GM18505 (cell line): ENCODE results near the gene TGM2.

Experiments used
- ATAC-seq: cut with Tn5 transposase; IDR thresholded peaks from one replicate; pipeline ENCODE4 v1.9.1; 2021; ENCODE audit not compliant: unreplicated experiment
- POLR2A ChIP-seq: IDR thresholded peaks from 4 replicates; pipeline ENCODE4 v1.6.1; 2011; ENCODE audit warnings: borderline replicate concordance; ENCODE audit not compliant: insufficient read depth, insufficient read length; ENCODE audit errors: extremely low read depth

TGM2 gene

DNA sequence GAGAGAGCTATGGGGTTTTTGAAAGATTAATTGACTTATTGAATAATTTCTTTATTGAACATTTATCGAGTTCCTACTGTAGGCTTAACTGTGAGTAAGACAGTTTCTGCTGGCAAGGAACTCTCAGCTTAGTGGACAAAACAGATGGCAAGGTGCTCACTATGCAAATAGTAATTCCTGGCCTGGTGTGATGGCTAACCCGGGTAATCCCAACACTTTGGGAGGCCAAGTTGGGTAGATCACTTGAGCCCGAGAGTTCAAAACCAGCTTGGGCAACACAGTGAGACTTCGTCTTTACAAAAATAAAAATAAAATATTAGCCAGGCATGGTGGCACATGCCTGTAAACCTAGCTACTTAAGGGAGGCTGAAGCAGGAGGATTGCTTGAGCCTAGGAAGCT lies 13.5 kb upstream of the TGM2 start:
- no peak for ATAC-seq
- TF ChIP-seq POLR2A, result no peak

DNA sequence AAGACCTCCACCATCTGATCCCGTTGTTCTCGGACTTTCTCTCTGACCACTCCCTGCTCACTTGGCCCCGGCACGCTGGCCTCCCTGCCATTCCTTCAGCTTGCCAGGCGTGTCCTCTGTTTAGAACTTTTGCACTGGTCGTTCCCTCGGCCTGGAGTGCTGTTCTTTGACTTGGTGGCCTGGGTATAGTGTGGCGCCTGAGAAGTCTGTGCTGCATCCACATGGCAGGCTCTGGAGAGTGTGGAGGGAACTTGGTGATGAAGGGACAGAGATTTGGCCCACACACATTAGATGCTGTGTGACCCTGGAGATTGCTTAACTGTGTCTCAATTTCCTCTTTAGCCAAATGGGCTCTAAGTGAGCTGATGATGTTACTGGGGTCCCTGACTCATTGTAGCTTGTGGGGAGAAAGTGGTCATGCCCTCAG lies 13.0 kb upstream of the TGM2 start:
- TF ChIP-seq POLR2A, result no peak
- no peak for ATAC-seq

DNA sequence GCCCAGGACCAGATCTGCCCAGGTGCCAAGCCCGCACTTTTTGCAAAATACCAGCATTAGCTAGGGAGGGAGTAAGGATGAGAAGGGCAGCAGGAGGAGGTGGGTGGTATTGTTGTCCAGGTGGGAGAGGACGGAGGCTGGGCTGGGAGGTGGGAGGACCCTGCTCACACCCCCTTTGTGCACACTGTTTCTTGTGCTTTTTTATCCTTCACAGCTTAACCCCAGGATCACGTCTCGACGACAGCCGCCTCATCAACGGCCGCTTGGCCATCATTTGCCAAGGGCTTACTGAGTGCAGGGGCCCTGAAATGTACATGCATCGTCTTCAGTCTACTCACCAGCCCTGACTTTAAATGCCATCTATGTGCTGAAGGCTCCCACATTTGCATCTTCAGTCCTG lies 12.1 kb upstream of the TGM2 start:
- no peak for TF ChIP-seq POLR2A
- no peak for ATAC-seq

DNA sequence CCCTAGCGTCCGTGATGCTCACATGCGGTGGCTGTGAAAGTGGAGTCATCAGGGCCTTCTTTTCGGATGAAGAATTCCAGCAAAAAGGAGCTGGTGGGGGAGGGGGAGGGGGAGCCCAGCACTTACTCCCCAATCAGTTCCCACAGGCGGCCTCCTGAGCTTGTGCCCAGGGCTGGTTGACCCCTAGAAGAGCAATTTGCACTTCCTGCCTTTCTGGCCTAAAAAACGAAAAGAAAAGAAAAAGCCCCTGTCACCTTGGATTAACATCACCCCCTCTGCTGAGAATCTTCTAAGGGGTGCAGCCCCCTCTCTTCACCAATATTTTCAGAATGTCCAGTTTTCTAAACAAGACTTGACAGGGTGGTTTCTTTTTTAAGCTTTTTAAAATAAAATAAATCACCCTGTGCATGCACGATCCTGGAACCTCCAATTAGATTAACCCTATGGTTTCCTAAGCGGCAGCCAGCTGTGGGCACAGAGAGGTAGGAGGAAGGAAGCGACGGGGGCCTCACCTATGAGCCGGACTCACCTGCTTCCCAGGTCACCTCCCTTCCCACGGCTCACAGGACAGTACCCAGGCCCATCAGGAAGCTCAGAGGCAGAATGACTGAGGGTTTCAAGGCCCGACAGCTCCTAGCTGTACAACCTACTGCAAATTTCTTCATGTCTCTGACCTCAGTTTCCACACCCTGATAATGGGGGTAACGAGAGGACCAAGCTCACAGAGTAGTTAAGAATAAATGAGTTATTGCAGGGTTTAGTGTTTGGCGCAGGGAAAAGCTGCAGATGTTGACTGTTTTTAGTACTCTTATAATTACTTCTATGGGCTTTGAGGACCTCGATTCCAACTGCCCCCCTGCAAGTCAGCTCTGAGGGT lies 10.5 kb upstream of the TGM2 start:
- no peak for ATAC-seq
- TF ChIP-seq POLR2A, result no peak

DNA sequence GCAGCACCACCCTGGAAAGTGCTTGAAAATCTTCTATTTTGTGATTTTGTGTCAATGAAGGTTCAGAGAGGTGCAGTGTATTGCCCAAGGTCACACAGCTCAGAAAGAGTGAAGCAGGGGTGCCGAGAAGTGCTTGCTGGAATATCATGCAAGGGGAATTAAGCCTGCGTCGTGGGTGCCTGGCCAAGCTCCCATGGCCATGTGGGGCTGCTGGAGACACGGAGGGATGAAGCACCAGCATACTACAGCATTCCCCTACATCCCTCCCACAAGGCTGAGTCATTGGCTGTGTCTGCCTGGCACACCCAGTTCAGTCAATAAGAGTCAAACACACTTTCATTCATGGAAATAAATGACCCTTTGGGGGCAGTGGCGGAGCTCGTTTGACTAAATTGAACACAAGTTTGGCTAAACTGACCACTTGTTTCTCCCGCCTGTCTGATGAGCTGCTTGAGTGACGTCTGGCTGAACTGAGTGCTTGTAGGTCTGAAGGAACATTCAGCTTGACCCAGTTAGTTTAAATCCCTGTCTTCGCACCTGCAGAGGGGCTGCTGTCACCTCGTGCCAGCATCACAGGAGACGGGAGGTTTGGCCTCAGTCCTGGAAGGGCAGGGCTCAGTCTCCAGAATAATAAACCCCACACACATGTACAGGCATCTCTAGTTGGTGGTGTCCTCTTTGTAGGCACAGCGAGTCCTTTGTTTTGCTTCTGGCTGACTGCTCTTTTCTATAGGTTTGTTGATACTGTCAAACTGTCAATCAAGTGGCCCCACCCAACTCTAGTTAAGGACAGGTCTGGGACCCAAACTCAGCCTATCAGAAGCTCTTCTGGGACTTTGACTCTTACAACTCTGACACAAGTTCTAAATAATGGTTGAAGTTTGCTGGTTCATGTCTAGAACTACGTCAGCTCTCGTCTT lies 8.4 kb upstream of the TGM2 start:
- TF ChIP-seq POLR2A, result no peak
- ATAC-seq, result no peak

DNA sequence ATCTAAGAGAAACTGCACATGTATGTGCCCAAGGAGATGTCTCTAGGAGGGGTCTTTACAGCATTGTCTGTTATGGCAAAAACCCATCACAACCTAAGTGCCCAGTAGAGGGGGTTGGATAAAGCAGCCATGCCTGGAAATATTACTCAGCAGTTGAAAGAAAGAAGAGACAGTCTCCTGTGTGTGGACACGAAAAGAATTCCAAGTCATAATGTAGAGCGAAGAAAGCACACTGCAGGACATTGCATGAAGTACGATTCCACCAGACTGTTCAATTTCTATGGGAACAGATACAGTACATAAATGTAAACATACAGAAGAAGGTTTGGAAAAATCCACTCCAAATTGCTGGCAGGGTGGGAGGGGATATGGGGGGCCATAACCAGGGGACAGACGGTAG lies 7.3 kb upstream of the TGM2 start:
- no peak for TF ChIP-seq POLR2A
- no peak for ATAC-seq

DNA sequence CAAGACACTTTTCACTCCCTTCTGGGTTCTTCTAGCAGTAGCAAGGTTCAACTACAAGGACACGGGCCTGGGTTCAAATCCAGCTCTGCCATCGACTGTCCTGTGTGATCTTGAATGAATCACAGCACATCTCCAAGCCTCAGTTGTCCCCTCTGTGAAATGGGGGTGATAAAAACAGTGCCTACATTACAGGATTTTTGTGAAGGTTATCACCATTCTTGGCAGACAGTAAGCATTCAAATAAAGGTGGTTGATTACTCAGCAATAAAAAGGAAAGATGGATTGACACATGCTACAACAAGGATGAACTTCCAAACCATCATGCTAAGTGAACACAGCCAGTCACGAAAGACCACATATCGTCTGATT lies 6.6 kb upstream of the TGM2 start:
- ATAC-seq, result no peak
- TF ChIP-seq POLR2A, result no peak

DNA sequence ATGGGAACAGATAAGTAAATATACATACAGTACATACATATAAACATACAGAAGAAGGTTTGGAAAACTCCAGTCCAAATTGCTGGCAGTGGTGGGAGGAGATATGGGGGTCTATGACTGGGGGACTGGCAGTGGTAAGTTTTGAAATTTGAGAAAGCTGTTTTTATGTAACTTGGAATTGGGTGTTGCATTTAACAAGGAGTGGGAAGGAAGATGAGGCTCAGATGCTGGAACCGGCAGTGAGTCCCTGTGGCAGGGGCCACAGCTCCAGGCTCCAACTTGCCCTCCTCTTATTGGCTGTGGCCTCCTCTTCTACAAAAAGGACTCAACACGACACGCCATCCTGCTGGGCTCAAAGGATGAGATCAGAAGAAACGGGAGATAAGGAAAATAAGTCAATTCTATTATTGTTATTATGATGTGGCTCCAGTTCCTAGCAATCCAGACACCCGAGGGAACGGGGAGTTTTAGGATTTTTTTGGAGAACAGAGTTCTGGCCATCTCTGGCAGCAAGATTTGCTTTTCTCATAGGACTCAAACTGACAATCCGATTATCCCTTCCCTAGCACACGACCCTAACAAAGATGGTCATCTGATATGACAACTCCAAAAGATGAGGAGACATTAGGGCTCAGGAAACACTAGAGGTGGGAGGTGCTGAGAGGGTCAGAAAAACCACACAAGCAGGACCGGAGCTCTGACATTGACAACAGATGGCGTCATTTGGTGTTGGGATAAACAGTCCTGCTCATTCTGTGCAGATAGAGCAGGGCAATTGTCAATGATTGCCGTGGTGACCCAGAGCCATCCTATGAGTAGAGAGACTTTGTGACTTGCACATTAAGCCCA lies 6.0 kb upstream of the TGM2 start:
- ATAC-seq, result no peak
- no peak for TF ChIP-seq POLR2A

DNA sequence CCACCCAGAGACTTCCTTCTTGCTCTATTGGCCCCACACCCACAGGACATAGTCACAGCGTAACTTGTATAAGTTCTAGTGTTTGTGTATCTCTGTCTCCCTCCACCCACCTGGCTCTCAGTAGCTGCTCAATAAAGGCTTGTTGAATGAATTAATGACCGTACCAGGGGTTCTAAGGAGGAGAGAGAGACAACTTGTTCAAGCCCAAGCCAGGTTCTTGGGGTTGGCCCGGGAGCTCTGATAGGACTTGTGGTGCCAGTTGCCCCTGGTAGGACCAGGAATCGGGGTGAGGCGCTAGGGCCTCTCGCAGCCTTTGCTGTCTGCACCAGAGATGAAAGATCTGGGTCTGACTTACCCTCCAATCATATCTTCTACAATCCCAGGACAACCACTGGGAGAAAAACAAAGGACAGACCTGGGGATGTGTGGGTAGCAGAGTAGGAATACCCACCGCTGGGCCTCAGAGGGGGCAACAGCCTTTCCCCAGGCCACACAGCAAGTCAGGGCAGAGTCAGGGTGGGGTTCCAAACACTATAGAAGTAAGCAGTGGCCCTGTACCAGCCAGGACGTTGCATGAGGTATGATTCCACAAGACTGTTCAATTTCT lies 5.3 kb upstream of the TGM2 start:
- no peak for TF ChIP-seq POLR2A
- ATAC-seq, result no peak

DNA sequence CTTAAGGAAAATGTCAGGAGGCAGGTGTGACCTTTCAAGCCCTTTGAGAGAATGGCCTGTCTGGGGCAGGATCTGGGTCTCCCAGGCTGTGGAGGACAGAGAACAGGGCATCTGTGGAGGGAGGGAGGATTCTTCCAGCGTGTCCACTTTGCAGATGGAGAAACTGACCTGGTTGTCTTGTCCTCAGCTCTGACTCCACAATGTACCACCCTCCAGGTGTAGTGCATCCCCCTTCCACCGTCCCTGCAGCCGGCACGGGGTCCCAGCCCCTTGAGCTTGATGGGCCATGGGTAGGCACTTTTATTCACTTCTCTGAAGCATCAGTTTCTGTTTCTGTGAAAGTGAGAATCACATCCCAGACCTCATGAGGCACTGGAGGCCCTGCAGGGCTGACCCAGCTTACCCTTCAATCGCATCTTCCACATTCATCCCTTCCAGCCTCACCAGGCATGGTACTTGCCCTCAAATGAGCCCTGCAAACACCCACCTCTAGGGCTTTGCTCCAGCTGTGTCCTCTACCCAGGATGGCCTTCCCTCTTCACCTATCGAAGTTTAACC lies 4.6 kb upstream of the TGM2 start:
- no peak for ATAC-seq
- no peak for TF ChIP-seq POLR2A

DNA sequence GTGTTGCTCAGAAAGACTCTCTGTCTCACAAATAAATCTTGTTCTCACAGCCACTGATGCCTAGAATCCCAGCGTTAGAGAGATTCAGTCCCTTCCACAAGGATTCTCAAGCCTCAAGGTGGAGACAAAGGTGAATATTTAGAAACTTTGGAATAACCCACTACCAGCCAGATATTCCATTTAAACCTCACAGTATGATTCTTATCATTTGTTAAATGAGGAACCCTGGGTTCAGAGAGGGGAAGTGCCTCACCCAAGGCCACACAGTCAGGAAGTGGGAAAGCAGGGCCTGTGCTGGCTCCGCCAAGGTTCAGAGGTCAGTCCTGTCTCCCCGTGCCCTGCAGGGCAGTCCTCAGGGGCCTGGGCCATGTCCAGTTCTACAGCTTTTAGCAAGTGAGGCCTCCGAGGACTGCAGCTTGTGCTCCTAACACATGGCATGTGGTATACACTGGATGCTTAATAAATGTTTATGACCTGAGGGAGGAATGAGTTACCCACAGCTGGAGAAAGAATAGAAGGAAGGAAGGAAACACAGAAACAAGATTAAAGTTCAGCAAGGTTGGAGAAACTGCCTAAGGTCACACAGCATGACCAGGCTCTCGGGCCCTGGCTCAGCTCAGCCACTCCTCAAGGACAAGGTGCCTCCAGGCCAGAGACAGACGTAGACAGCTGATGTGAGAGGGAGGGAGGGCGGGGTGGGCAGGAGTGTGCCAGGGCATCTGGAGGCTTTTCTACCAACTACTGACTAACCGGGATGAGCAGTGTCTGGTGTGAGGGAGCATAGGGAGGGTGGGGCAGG lies 3.9 kb upstream of the TGM2 start:
- no peak for ATAC-seq
- TF ChIP-seq POLR2A, result no peak
